ENCODE results near the gene PPP2R2B.
A peak's percentile ranks its signal among the peaks of the same experiment; 100 is the strongest.
"Not testable (repeated sequence)": the region's sequence is repeated elsewhere in the genome, so short reads cannot be mapped to it uniquely, and the experiment has no call there.

PPP2R2B gene

GRCh38 chr5:146642410-146642809, 236.1 kb downstream of the PPP2R2B start:
- DNase-seq = no peak

GRCh38 chr5:146641941-146642340, 236.6 kb downstream of the PPP2R2B start:
- DNase-seq = peak; percentile 35

GRCh38 chr5:146640285-146640896, 238.2 kb downstream of the PPP2R2B start:
- DNase-seq = no peak

GRCh38 chr5:146635443-146635842, 243.1 kb downstream of the PPP2R2B start:
- DNase-seq = no peak

- no peak for DNase-seq
These were observed 245.2 kb downstream of the PPP2R2B start for GRCh38 chr5:146633323-146633764.

GRCh38 chr5:146632620-146633322, 245.8 kb downstream of the PPP2R2B start:
- DNase-seq = no peak

GRCh38 chr5:146630472-146630871, 248.1 kb downstream of the PPP2R2B start:
- DNase-seq = no peak

GRCh38 chr5:146628950-146629349, 249.6 kb downstream of the PPP2R2B start:
- DNase-seq = peak; percentile 60

- DNase-seq = no peak
These were observed 251.6 kb downstream of the PPP2R2B start for GRCh38 chr5:146626936-146627335.

- no peak for DNase-seq
These were observed 254.4 kb downstream of the PPP2R2B start for GRCh38 chr5:146624179-146624578.

- DNase-seq = no peak
These were observed 254.9 kb downstream of the PPP2R2B start for GRCh38 chr5:146623666-146624065.

- no peak for DNase-seq
These were observed 255.5 kb downstream of the PPP2R2B start for GRCh38 chr5:146623009-146623408.

GRCh38 chr5:146622391-146622790, 256.2 kb downstream of the PPP2R2B start:
- no peak for DNase-seq

- DNase-seq = no peak
These were observed 257.9 kb downstream of the PPP2R2B start for GRCh38 chr5:146620669-146621051.

GRCh38 chr5:146620031-146620668, 258.4 kb downstream of the PPP2R2B start:
- DNase-seq = peak; percentile 74

- no peak for DNase-seq
These were observed 260.1 kb downstream of the PPP2R2B start for GRCh38 chr5:146618434-146618833.

GRCh38 chr5:146609731-146610130, 268.8 kb downstream of the PPP2R2B start:
- DNase-seq = not testable (repeated sequence)

- peak; percentile 21 for DNase-seq
These were observed 270.8 kb downstream of the PPP2R2B start for GRCh38 chr5:146607659-146608332.

GRCh38 chr5:146606893-146607292, 271.7 kb downstream of the PPP2R2B start:
- peak; percentile 89 for DNase-seq

GRCh38 chr5:146600376-146600775, 278.2 kb downstream of the PPP2R2B start:
- DNase-seq = no peak

GRCh38 chr5:146599261-146599660, 279.3 kb downstream of the PPP2R2B start:
- no peak for DNase-seq

- DNase-seq = no peak
These were observed 283.5 kb downstream of the PPP2R2B start for GRCh38 chr5:146595088-146595487.

GRCh38 chr5:146592352-146592751, 286.2 kb downstream of the PPP2R2B start:
- no peak for DNase-seq

- DNase-seq = no peak
These were observed 289.6 kb downstream of the PPP2R2B start for GRCh38 chr5:146589028-146589345.

Measured in NCI-H446 treated with DMSO at 0.1 percent for 48 hours (cell line).